ENCODE results near the gene POU6F1.
"Not testable (repeated sequence)": the region's sequence is repeated elsewhere in the genome, so short reads cannot be mapped to it uniquely, and the experiment has no call there.

The POU6F1 gene

GRCh38 chr12:51227112-51227511 is 9.2 kb upstream of the POU6F1 start:
- DNase-seq: not testable (repeated sequence)

GRCh38 chr12:51225771-51226170 is 7.9 kb upstream of the POU6F1 start:
- no peak for DNase-seq

GRCh38 chr12:51225234-51225633 is 7.4 kb upstream of the POU6F1 start:
- DNase-seq: no peak

- no peak for DNase-seq
These were observed 6.8 kb upstream of the POU6F1 start for GRCh38 chr12:51224625-51225024.

- DNase-seq: no peak
These were observed 4.6 kb upstream of the POU6F1 start for GRCh38 chr12:51222461-51222860.

- not testable (repeated sequence) for DNase-seq
These were observed 2.0 kb upstream of the POU6F1 start for GRCh38 chr12:51219857-51220256.

- no peak for DNase-seq
These were observed 1.5 kb upstream of the POU6F1 start for GRCh38 chr12:51219322-51219721.

GRCh38 chr12:51218607-51219161 is 822 bp upstream of the POU6F1 start:
- no peak for DNase-seq

GRCh38 chr12:51217133-51217967 is 512 bp downstream of the POU6F1 start:
- DNase-seq: peak; percentile 74

- DNase-seq: no peak
These were observed 1.2 kb downstream of the POU6F1 start for GRCh38 chr12:51216642-51217041.

GRCh38 chr12:51214895-51215294 is 3.0 kb downstream of the POU6F1 start:
- no peak for DNase-seq

- DNase-seq: no peak
These were observed 7.0 kb downstream of the POU6F1 start for GRCh38 chr12:51210690-51211395.

GRCh38 chr12:51209259-51209658 is 8.6 kb downstream of the POU6F1 start:
- DNase-seq: no peak

- DNase-seq: no peak
These were observed 9.7 kb downstream of the POU6F1 start for GRCh38 chr12:51208016-51208660.

GRCh38 chr12:51205350-51205749 is 12.5 kb downstream of the POU6F1 start:
- no peak for DNase-seq

GRCh38 chr12:51202718-51203117 is 15.1 kb downstream of the POU6F1 start:
- DNase-seq: no peak

- DNase-seq: no peak
These were observed 17.1 kb downstream of the POU6F1 start for GRCh38 chr12:51200806-51201205.

GRCh38 chr12:51200156-51200555 is 17.7 kb downstream of the POU6F1 start:
- DNase-seq: no peak

GRCh38 chr12:51199366-51199945 is 18.4 kb downstream of the POU6F1 start:
- DNase-seq: no peak

GRCh38 chr12:51198568-51199365 is 19.1 kb downstream of the POU6F1 start:
- no peak for DNase-seq

- no peak for DNase-seq
These were observed 19.9 kb downstream of the POU6F1 start for GRCh38 chr12:51197736-51198567.

Measured in left hindlimb (tissue), 1 donor.